B cell (primary cell): ENCODE data around the gene CHD2.

Experiments used
- EZH2 ChIP-seq: IDR thresholded peaks from 2 replicates; pipeline ENCODE4 v1.6.1; 2012; ENCODE audit warnings: borderline replicate concordance, low read depth, mild to moderate bottlenecking, moderate library complexity, low read length; ENCODE audit not compliant: insufficient read depth, poor library complexity, severe bottlenecking
- TF ChIP-seq, protein P1 (sequence below): fragments of 200-600 bp; IDR thresholded peaks from one replicate; pipeline ENCODE4 v1.8.0; 2022; ENCODE audit warnings: antibody characterized with exemption, mild to moderate bottlenecking

- TF ChIP-seq, protein P1, sequence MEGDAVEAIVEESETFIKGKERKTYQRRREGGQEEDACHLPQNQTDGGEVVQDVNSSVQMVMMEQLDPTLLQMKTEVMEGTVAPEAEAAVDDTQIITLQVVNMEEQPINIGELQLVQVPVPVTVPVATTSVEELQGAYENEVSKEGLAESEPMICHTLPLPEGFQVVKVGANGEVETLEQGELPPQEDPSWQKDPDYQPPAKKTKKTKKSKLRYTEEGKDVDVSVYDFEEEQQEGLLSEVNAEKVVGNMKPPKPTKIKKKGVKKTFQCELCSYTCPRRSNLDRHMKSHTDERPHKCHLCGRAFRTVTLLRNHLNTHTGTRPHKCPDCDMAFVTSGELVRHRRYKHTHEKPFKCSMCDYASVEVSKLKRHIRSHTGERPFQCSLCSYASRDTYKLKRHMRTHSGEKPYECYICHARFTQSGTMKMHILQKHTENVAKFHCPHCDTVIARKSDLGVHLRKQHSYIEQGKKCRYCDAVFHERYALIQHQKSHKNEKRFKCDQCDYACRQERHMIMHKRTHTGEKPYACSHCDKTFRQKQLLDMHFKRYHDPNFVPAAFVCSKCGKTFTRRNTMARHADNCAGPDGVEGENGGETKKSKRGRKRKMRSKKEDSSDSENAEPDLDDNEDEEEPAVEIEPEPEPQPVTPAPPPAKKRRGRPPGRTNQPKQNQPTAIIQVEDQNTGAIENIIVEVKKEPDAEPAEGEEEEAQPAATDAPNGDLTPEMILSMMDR: no peak
- TF ChIP-seq EZH2: no peak
Observed at GRCh38 chr15:92877416-92877815, 22.7 kb upstream of the CHD2 start.
